Lower lobe of right lung (tissue), 2 donors: ENCODE data around the gene FFAR2. TPM values are rescaled to one million over a fixed set of nuclear protein-coding genes. Genes with fewer than 3 reads are reported as not detected.

ENCODE experiments used
- ATAC-seq, 2 donors: fragments of 200-7000 bp; cut with Tn5 transposase; one replicate each; pipeline ENCODE4 v1.9.1; 2020 to 2022; ENCODE audit warnings: mild to moderate bottlenecking in 2 of 2, moderate library complexity in 2 of 2
- DNase-seq: peaks from one replicate; pipeline ENCODE4 v3.0.0-alpha.2; 2020
- H3K27ac ChIP-seq: fragments of 200-600 bp; one replicate; pipeline ENCODE4 v1.8.0; 2022
- H3K27me3 ChIP-seq: fragments of 200-600 bp; one replicate; pipeline ENCODE4 v1.8.0; 2022; ENCODE audit warnings: low read depth
- H3K36me3 ChIP-seq: fragments of 200-600 bp; one replicate; pipeline ENCODE4 v1.8.0; 2022; ENCODE audit warnings: mild to moderate bottlenecking
- H3K4me1 ChIP-seq: fragments of 200-600 bp; one replicate; pipeline ENCODE4 v1.8.0; 2022
- H3K4me3 ChIP-seq: fragments of 200-600 bp; one replicate; pipeline ENCODE4 v1.8.0; 2022; ENCODE audit warnings: mild to moderate bottlenecking
- H3K9me3 ChIP-seq: fragments of 200-600 bp; one replicate; pipeline ENCODE4 v1.8.0; 2022
- CTCF ChIP-seq: fragments of 200-600 bp; IDR thresholded peaks from one replicate; pipeline ENCODE4 v1.8.0; 2022; ENCODE audit warnings: antibody characterized with exemption, mild to moderate bottlenecking
- intact Hi-C: fragments of 100-400 bp; cut with DNase I; formaldehyde crosslinking; loops from one replicate; pipeline ENCODE4 v1.11.0; 2022
- total RNA-seq: library from RNA; stranded (reverse); fragmentation: NEBNext Ultra II Directional; extraction: Animal tissue kit (Norgen Biotek cat#: 25700); gene quantifications from one replicate; pipeline ENCODE4 v1.2.1, GENCODE V29; 2021
- donor health status: DM: no; HTN: yes; CAD: no; lungs with severe emphysema.

FFAR2 gene
- total RNA-seq, 1 donor from 2014 or later: 4.7 TPM

- Histone ChIP-seq H3K36me3 (no peaks in the 10 kb centered on the region), H3K27ac (no peak overlapping the region), H3K4me1 (no peaks in the 10 kb centered on the region), H3K27me3 (no peaks in the 10 kb centered on the region), H3K9me3 (no peaks in the 10 kb centered on the region), H3K4me3 (no peak overlapping the region)
- no peak for TF ChIP-seq CTCF
- ATAC-seq: no peak
- intact Hi-C loops: no loop called here
- DNase-seq: no peak
These were observed 44.8 kb upstream of the FFAR2 start for GRCh38 chr19:35403116-35403760.

GRCh38 chr19:35404879-35405622 is 43.0 kb upstream of the FFAR2 start:
- Histone ChIP-seq H3K4me3 (no peak overlapping the region), H3K4me1 (no peaks in the 10 kb centered on the region), H3K36me3 (no peaks in the 10 kb centered on the region), H3K9me3 (no peaks in the 10 kb centered on the region), H3K27me3 (no peaks in the 10 kb centered on the region), H3K27ac (no peak overlapping the region)
- ATAC-seq (peak in 1 of 2 donors; percentile 48), DNase-seq (no peak)
- no peak for TF ChIP-seq CTCF
- intact Hi-C loops: no loop called here

- ATAC-seq: no peak
- Histone ChIP-seq H3K4me1 (no peaks in the 10 kb centered on the region), H3K27me3 (peaks cover 4% of the 10 kb centered on the region), H3K4me3 (no peak overlapping the region), H3K27ac (no peak overlapping the region), H3K9me3 (no peaks in the 10 kb centered on the region), H3K36me3 (no peaks in the 10 kb centered on the region)
- intact Hi-C loops: no loop called here
- no peak for DNase-seq
- no peak for TF ChIP-seq CTCF
These were observed 40.4 kb upstream of the FFAR2 start for GRCh38 chr19:35407619-35408018.

- Histone ChIP-seq H3K27me3 (peaks cover 4% of the 10 kb centered on the region), H3K36me3 (no peaks in the 10 kb centered on the region), H3K4me1 (no peaks in the 10 kb centered on the region), H3K27ac (no peak overlapping the region), H3K4me3 (no peak overlapping the region), H3K9me3 (no peaks in the 10 kb centered on the region)
- TF ChIP-seq CTCF: no peak
- intact Hi-C loops: no loop called here
- ATAC-seq: no peak
- DNase-seq: no peak
These were observed 39.5 kb upstream of the FFAR2 start for GRCh38 chr19:35408284-35409171.

- no peaks in the 10 kb centered on the region for H3K36me3 ChIP-seq
- no peak overlapping the region for H3K27ac ChIP-seq
- no peaks in the 10 kb centered on the region for H3K9me3 ChIP-seq
- ATAC-seq (no peak), DNase-seq (no peak)
- no peak overlapping the region for H3K4me3 ChIP-seq
- TF ChIP-seq CTCF: no peak
- intact Hi-C loops: no loop called here
- H3K4me1 ChIP-seq: no peaks in the 10 kb centered on the region
- H3K27me3 ChIP-seq: peaks cover 4% of the 10 kb centered on the region
These were observed 38.9 kb upstream of the FFAR2 start for GRCh38 chr19:35409191-35409590.
